Stimulated activated CD4-positive, alpha-beta T cell treated with anti-CD3 and anti-CD28 coated beads, Interleukin-2, amount 100 ng/mL, for 4 hours (primary cell): ENCODE data around the gene GPSM1.
A peak's percentile ranks its signal among the peaks of the same experiment; 100 is the strongest.

Experiments used
- DNase-seq: peaks from one replicate; pipeline ENCODE4 v3.0.0-alpha.2; 2020; ENCODE audit warnings: low read depth

Gene GPSM1, protein sequence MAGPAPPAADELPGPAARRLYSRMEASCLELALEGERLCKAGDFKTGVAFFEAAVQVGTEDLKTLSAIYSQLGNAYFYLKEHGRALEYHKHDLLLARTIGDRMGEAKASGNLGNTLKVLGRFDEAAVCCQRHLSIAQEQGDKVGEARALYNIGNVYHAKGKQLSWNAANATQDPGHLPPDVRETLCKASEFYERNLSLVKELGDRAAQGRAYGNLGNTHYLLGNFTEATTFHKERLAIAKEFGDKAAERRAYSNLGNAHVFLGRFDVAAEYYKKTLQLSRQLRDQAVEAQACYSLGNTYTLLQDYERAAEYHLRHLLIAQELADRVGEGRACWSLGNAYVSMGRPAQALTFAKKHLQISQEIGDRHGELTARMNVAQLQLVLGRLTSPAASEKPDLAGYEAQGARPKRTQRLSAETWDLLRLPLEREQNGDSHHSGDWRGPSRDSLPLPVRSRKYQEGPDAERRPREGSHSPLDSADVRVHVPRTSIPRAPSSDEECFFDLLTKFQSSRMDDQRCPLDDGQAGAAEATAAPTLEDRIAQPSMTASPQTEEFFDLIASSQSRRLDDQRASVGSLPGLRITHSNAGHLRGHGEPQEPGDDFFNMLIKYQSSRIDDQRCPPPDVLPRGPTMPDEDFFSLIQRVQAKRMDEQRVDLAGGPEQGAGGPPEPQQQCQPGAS

GRCh38 chr9:136327304-136327974, at the start of gene GPSM1:
Gene GPSM1, plus strand, starts transcription at chr9:136327539. Its CDS starts 157 bp downstream, at chr9:136327696.
- peak; percentile 46 for DNase-seq

GRCh38 chr9:136277746-136278145, 49.6 kb upstream of the GPSM1 start:
- no peak for DNase-seq

DNA sequence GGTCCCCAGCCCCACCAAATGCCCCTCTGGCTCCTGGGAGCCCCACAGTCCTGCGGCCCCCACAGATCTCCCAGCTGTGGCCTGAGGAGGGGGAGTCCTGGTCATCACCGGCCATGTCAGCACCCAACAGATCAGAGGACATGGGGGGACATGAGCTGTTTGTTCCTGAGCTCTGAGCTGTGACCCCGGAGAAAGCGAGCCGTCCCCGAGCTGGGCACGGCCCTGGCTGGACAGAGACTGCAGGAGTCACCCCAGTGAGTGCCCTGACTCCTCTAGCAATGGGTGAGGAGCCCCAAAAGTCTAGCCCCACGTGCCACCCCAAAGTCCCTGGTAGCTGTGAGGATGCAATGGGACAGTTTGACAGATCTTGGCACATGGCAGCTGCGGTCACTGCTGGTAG, 49.1 kb upstream of the GPSM1 start:
- DNase-seq = no peak

- no peak for DNase-seq
Measured at GRCh38 chr9:136278894-136279293, 48.4 kb upstream of the GPSM1 start.

GRCh38 chr9:136279471-136279870, 47.9 kb upstream of the GPSM1 start:
- no peak for DNase-seq

GRCh38 chr9:136280535-136281315, 46.6 kb upstream of the GPSM1 start:
- no peak for DNase-seq

GRCh38 chr9:136281421-136282271, 45.7 kb upstream of the GPSM1 start:
- no peak for DNase-seq

GRCh38 chr9:136282272-136282861, 45.0 kb upstream of the GPSM1 start:
- no peak for DNase-seq

DNA sequence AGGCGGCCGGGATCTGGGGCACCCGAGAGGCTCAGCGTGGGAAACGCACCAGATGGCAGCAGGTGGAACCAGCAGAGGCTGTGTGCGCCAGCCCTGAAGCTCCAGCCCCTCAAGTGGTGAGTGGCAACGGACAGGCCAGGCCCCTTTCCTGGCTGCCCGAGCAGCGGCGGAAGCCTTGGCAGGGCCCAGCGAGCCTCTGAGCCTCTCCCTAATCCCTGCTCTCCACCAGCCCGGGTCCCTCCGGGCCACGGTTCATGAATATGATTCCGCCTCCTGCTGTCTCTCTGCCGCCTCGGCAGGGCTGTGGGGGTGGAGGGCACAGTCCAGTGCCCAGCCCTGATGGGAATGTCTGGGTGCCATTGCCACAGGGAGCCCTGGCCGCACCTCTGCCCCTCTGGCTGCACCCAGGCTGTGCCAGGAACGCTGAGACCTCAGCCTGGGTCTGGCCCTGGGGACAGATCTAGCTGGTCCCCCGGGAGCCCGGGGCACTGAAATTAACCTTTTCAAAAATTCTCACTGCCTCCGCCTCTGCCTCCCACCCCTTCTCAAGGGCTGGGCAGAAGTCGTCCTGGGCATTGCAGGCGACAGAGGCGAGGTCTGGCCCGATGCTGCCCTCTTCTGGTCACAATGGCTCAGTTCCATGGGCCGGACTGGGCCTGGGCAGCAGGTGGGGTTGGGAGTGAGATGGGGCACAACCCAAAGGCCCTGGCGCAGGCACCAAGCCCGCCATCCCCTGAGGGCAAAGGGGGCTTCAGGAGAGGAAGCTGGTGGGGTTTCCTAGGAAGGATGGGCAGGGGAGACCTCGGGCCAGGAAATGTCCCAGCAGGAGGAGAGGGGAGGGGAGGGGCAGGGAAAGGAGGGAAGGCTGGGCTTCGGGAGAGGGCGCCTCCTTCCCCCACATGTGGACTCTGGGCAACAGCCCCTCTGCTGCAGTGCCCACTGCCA, 43.8 kb upstream of the GPSM1 start:
- DNase-seq = peak; percentile 59

GRCh38 chr9:136284311-136284710, 43.0 kb upstream of the GPSM1 start:
- DNase-seq = no peak

DNA sequence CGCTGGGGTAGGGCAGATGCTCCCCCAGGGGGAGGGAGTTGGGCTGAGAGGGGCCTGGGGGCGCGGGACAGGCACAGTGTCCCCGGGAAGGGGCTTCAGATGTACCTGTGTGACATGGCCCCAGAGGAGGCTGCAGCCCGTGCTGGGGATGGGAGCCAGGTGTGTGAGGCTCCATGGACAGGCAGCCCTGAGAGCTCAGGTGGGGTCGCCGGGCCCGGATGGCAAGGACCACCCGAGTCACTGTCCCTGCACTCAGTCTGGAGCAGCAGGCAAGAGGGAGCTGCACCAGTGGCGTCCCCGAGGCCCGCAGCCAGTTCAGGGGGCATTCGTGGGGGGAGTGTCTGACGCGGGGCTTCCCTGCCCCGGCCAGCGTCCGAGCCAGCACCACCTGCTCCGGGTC, 42.4 kb upstream of the GPSM1 start:
- DNase-seq = no peak

DNA sequence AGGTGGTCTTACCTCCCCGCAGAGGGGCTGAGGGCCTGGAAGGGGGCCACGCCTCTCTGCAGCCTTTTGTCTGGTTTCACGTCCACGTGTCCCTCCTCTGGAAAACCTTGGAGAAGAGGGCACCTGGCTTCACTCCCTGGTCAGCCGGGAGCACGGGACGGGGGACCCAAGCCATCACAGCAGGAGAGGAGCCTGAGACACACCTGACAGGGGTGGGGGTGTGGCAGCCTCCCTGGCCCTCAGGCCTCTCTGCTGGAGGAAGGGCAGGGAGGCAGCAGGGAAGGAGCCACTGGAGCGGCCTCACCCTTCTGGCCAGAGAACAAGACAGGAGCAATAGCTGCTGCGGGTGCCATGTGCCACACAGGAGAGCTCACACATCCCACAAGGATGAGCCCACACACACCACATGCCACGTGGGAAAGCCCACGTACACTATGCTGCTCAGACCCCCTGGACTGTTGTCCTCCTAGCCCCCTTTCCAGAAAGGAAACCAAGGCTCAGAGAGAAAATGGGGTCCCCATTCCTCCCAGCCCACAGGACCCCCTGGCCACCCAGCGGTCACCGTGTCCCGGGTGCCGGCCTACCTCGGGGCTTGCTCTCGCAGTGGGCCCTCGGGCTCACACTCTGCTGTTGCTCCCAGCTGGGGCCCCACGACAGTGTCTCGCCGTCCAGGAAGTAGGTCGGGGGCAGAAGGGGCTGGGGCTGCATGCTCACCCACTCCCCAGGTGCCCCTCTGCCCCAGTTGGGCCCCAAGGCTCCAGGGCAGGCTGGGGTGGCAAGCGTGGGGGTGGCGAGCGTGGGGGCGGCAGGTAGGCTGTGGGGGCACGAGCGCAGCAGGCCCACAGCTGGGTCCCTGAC, 41.6 kb upstream of the GPSM1 start:
- DNase-seq = no peak

GRCh38 chr9:136286359-136286986, 40.9 kb upstream of the GPSM1 start:
- no peak for DNase-seq

DNA sequence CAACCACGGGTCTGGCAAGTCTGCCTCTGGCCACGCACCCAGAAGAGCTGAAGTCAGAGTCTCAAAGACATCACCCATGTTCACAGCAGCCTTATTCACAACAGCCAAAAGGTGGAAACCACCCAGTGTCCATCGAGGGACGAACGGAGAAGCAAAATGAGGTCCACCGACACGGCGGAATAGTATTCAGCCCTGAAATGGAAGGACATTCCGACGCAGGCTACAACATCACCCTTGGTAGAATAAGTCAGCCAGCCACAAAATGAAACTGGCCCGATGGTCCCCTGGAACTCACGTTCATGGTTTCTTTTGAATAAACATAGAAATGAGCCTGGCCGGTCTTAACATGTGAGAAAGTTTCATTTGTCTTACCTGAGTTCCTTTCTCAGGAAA, 40.4 kb upstream of the GPSM1 start:
- no peak for DNase-seq

- no peak for DNase-seq
Measured at GRCh38 chr9:136287960-136288753, 39.2 kb upstream of the GPSM1 start.

DNA sequence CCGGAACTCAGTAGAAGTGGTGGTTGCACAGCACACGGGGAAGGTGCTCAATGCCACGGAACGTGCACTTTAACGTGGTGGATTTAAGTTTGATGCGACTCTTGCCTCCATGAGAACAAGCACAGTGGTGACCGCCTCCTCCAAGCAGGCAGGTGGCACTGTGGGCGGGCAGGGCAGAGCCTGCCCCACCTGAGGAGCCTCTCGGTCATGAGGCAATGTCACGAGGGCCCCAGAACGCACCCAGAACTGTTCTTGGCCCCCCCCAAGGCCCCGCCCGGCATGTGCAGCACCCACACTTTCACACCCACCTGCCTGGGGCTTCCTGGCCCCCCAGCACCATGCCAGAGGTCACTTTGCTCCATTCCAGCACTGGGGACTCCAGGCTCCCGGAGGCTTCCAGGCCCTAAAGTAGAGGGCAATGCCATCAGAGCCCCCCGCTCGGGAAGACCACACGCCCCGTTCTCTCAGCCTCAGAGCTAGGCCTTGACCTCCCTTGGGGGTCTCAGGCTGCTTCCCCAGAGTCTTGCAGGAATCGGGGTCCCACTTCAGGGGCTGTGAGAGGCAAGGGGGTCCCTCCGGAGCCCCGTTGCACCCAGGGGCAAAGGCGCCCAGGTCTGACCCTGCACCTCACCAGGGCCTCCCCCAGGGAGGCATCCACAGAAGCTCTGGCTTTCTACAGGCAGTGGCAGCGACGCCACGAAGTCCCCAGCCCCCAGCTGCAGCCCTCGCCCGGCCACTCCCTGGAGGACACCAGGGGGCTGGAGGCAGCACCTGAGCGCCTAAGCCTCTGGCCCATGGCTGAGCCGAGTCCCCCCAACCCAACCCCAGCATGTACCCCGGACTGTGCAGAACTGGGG, 37.5 kb upstream of the GPSM1 start:
- DNase-seq = no peak
